Prostate gland (tissue), 2 donors: ENCODE measurements around the gene OTOP3. TPM values are rescaled to one million over a fixed set of nuclear protein-coding genes. Genes with fewer than 3 reads are reported as not detected.

Experiments
- DNase-seq: peaks from one replicate; pipeline ENCODE4 v3.0.0-alpha.2; 2019; ENCODE audit warnings: low spot score
- H3K27ac ChIP-seq, 2 donors: fragments of 200-600 bp; sonication (generic); 2 replicates each; pipeline ENCODE4 v1.5.1; 2017 to 2019
- H3K27me3 ChIP-seq: fragments of 200-600 bp; sonication (generic); replicated peaks from 2 replicates; pipeline ENCODE4 v1.5.1; 2019; ENCODE audit not compliant: insufficient read depth
- H3K36me3 ChIP-seq, 2 donors: fragments of 200-600 bp; sonication (generic); 1 replicate in 1 of 2; 2 replicates in 1 of 2; pipeline versions ENCODE4 v1.5.1 to v1.8.1; 2017 to 2019
- H3K4me1 ChIP-seq: fragments of 200-600 bp; sonication (generic); replicated peaks from 2 replicates; pipeline ENCODE4 v1.5.1; 2019
- H3K4me3 ChIP-seq, 2 donors: fragments of 200-600 bp; sonication (generic); 2 replicates each; pipeline ENCODE4 v1.5.1; 2017 to 2019
- H3K9me3 ChIP-seq: fragments of 200-600 bp; sonication (generic); 2 replicates; pipeline ENCODE4 v1.5.1; 2017
- CTCF ChIP-seq, 4 experiments: fragments of 200-600 bp in 2 of 4; fragments of 450-650 bp in 2 of 4; sonication (generic) in 2 of 4; IDR thresholded peaks; 1 replicate in 3 of 4; 2 replicates in 1 of 4; pipeline ENCODE4 v1.5.1; 2016 to 2019; ENCODE audit warnings: antibody characterized with exemption in 4 of 4, mild to moderate bottlenecking in 2 of 4, moderate library complexity in 2 of 4
- POLR2A ChIP-seq: fragments of 450-650 bp; IDR thresholded peaks from one replicate; pipeline ENCODE4 v1.6.1; 2016; ENCODE audit warnings: antibody characterized with exemption, mild to moderate bottlenecking
- POLR2AphosphoS5 ChIP-seq: sonication (generic); formaldehyde crosslinking; IDR thresholded peaks from one replicate; pipeline ENCODE4 v1.6.1; 2017; ENCODE audit warnings: antibody characterized with exemption
- WGBS: methylation state at CpG from one replicate; pipeline ENCODE4 v1.1.5; 2018; 5-methylcytosine and 5-hydroxymethylcytosine counted together
- intact Hi-C: fragments of 100-400 bp; cut with DNase I; formaldehyde crosslinking; loops from one replicate; pipeline ENCODE4 v1.14.2; 2022
- total RNA-seq, 2 donors: library from RNA; depleted of rRNA; stranded (reverse); fragments of >200 nt; gene quantifications; one replicate each; pipeline ENCODE4 v1.1.0, GENCODE V29; 2016

The OTOP3 gene
- total RNA-seq, 2 donors from 2014 or later: not detected

GRCh38 chr17:74923538-74924249 is 12.0 kb upstream of the OTOP3 start:
- 3% methylated on average over 42 of the region's 59 CpGs for WGBS
- TF ChIP-seq POLR2AphosphoS5: no peak
- TF ChIP-seq CTCF (IDR thresholded peaks at IDR 0.05): peak; percentile 60 to 69 (median 67)
- Histone ChIP-seq H3K4me1 (peaks cover 7% of the 10 kb centered on the region), H3K27me3 (peaks cover 22% of the 10 kb centered on the region), H3K4me3 (peak overlapping the region; percentile 15 to 27), H3K9me3 (no peaks in the 10 kb centered on the region), H3K36me3 (no peaks in the 10 kb centered on the region), H3K27ac (no peak overlapping the region)
- DNase-seq: peak; percentile 44
- intact Hi-C loops: no loop called here

GRCh38 chr17:74924250-74924948 is 11.3 kb upstream of the OTOP3 start, which contains the start of gene OTOP2:
Gene OTOP2 (plus strand): TSS chr17:74924273. CDS start chr17:74924633, 360 bp downstream.
- Histone ChIP-seq H3K4me3 (peak within 1 kb of the TSS; percentile 15 to 27), H3K27ac (no peak within 1 kb of the TSS), H3K4me1 (peaks cover 7% of the 10 kb centered on the region), H3K36me3 (no peaks in the 10 kb centered on the region), H3K27me3 (peaks cover 22% of the 10 kb centered on the region), H3K9me3 (no peaks in the 10 kb centered on the region)
- no peak for TF ChIP-seq POLR2A
- TF ChIP-seq CTCF (IDR thresholded peaks at IDR 0.05): no peak
- TF ChIP-seq POLR2AphosphoS5: no peak
- 2% methylated on average over 53 of the region's 54 CpGs for WGBS
- no peak for DNase-seq
- intact Hi-C loops: no loop called here

GRCh38 chr17:74925242-74925641 is 10.5 kb upstream of the OTOP3 start:
- Histone ChIP-seq H3K4me3 (no peak overlapping the region), H3K36me3 (no peaks in the 10 kb centered on the region), H3K27ac (no peak overlapping the region), H3K4me1 (peaks cover 7% of the 10 kb centered on the region), H3K27me3 (peaks cover 22% of the 10 kb centered on the region), H3K9me3 (no peaks in the 10 kb centered on the region)
- intact Hi-C loops: no loop called here
- 71% methylated on average over 3 of the region's 3 CpGs for WGBS
- TF ChIP-seq POLR2AphosphoS5 (no peak), CTCF (IDR thresholded peaks at IDR 0.05) (no peak), POLR2A (no peak)
- no peak for DNase-seq

DNA sequence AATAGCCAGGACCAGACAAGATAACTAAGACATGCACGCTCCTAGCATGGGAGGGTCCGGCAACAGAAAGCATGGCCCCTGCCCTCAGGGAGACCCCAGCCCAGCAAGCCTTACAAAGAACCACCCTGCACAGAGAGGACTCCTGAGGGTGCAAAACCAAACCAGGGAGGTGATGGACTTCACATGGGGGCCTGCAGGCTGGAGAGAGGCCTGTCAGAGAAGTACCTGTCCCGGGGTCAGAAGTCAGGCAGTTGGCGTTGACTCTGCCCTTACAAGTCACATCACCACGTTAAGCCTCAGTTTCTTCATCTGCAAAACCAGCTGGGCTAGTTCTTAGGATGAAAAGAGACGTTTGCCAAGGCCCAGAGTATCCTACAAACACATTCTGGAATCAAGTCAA is 6.9 kb upstream of the OTOP3 start:
- Histone ChIP-seq H3K9me3 (no peaks in the 10 kb centered on the region), H3K4me3 (no peak overlapping the region), H3K36me3 (no peaks in the 10 kb centered on the region), H3K4me1 (peaks cover 6% of the 10 kb centered on the region), H3K27ac (no peak overlapping the region), H3K27me3 (peaks cover 18% of the 10 kb centered on the region)
- DNase-seq: no peak
- no peak for TF ChIP-seq CTCF (IDR thresholded peaks at IDR 0.05)
- intact Hi-C loops: no loop called here
- 70% methylated on average over 6 of the region's 6 CpGs for WGBS
